Embryonic facial prominence (tissue), 1 donor: ENCODE data around the gene CPSF7.
A peak's percentile ranks its signal among the peaks of the same experiment; 100 is the strongest.
"Not testable (repeated sequence)": the region's sequence is repeated elsewhere in the genome, so short reads cannot be mapped to it uniquely, and the experiment has no call there.

Experiments
- DNase-seq: peaks from one replicate; pipeline ENCODE4 v3.0.0-alpha.2; 2016; ENCODE audit errors: extremely low spot score

CPSF7 gene

GRCh38 chr11:61384271-61385242 lies 45.2 kb downstream of the CPSF7 start:
- DNase-seq, result no peak

GRCh38 chr11:61383859-61384258 lies 45.9 kb downstream of the CPSF7 start:
- not testable (repeated sequence) for DNase-seq

- DNase-seq, result no peak
These were observed 48.9 kb downstream of the CPSF7 start for GRCh38 chr11:61380884-61381283.

- no peak for DNase-seq
These were observed 51.0 kb downstream of the CPSF7 start for GRCh38 chr11:61378713-61379313.

- no peak for DNase-seq
These were observed 52.2 kb downstream of the CPSF7 start for GRCh38 chr11:61377461-61378160.

GRCh38 chr11:61375761-61376108 lies 54.0 kb downstream of the CPSF7 start:
- DNase-seq, result no peak

GRCh38 chr11:61372659-61373420 lies 56.9 kb downstream of the CPSF7 start:
- DNase-seq, result no peak

- no peak for DNase-seq
These were observed 59.3 kb downstream of the CPSF7 start for GRCh38 chr11:61370349-61371005.

- no peak for DNase-seq
These were observed 60.1 kb downstream of the CPSF7 start for GRCh38 chr11:61369372-61370348.

GRCh38 chr11:61368646-61369045 lies 61.1 kb downstream of the CPSF7 start:
- no peak for DNase-seq

- no peak for DNase-seq
These were observed 62.4 kb downstream of the CPSF7 start for GRCh38 chr11:61367406-61367805.

GRCh38 chr11:61364012-61364675 lies 65.6 kb downstream of the CPSF7 start:
- no peak for DNase-seq

GRCh38 chr11:61362542-61362875 lies 67.3 kb downstream of the CPSF7 start:
- peak; percentile 28 for DNase-seq

GRCh38 chr11:61361741-61362541 lies 67.8 kb downstream of the CPSF7 start, which contains the start of the genes CYB561A3 and TMEM138:
TSS of gene CYB561A3 (minus strand) at chr11:61361882. CDS start at chr11:61356713, 5,169 bp downstream.
TSS of gene TMEM138 (plus strand) at chr11:61362374. CDS start at chr11:61364391, 2,017 bp downstream.
- peak; percentile 83 for DNase-seq

GRCh38 chr11:61361237-61361740 lies 68.5 kb downstream of the CPSF7 start:
- no peak for DNase-seq

GRCh38 chr11:61359516-61359915 lies 70.3 kb downstream of the CPSF7 start:
- no peak for DNase-seq

- DNase-seq, result no peak
These were observed 71.2 kb downstream of the CPSF7 start for GRCh38 chr11:61358566-61358965.

- no peak for DNase-seq
These were observed 71.9 kb downstream of the CPSF7 start for GRCh38 chr11:61357894-61358239.
